HuH-7 (cell line): Measurements from ENCODE around the gene MXI1.
A peak's percentile ranks its signal among the peaks of the same experiment; 100 is the strongest.
"Not testable (repeated sequence)": the region's sequence is repeated elsewhere in the genome, so short reads cannot be mapped to it uniquely, and the experiment has no call there.

Experiments
- DNase-seq: peaks from one replicate; pipeline ENCODE4 v3.0.0; 2011; ENCODE audit warnings: low spot score

MXI1 gene

GRCh38 chr10:110239892-110240291, 32.5 kb downstream of the MXI1 start:
- no peak for DNase-seq

- no peak for DNase-seq
Measured at GRCh38 chr10:110241407-110241806, 34.0 kb downstream of the MXI1 start.

- DNase-seq: no peak
Measured at GRCh38 chr10:110241841-110242240, 34.4 kb downstream of the MXI1 start.

GRCh38 chr10:110242511-110242910, 35.1 kb downstream of the MXI1 start:
- DNase-seq: no peak

- no peak for DNase-seq
Measured at GRCh38 chr10:110244550-110244949, 37.1 kb downstream of the MXI1 start.

GRCh38 chr10:110247833-110248232, 40.4 kb downstream of the MXI1 start:
- not testable (repeated sequence) for DNase-seq

- not testable (repeated sequence) for DNase-seq
Measured at GRCh38 chr10:110249489-110249888, 42.1 kb downstream of the MXI1 start.

GRCh38 chr10:110251392-110251791, 44.0 kb downstream of the MXI1 start:
- not testable (repeated sequence) for DNase-seq

GRCh38 chr10:110252151-110252550, 44.7 kb downstream of the MXI1 start:
- DNase-seq: no peak

- no peak for DNase-seq
Measured at GRCh38 chr10:110254467-110254866, 47.1 kb downstream of the MXI1 start.

- DNase-seq: no peak
Measured at GRCh38 chr10:110258542-110258941, 51.1 kb downstream of the MXI1 start.

- no peak for DNase-seq
Measured at GRCh38 chr10:110259317-110259716, 51.9 kb downstream of the MXI1 start.

- no peak for DNase-seq
Measured at GRCh38 chr10:110260746-110261477, 53.5 kb downstream of the MXI1 start.

- no peak for DNase-seq
Measured at GRCh38 chr10:110263164-110263563, 55.8 kb downstream of the MXI1 start.

GRCh38 chr10:110265573-110266193, 58.3 kb downstream of the MXI1 start:
- no peak for DNase-seq

GRCh38 chr10:110267276-110267675, 59.9 kb downstream of the MXI1 start:
- no peak for DNase-seq

GRCh38 chr10:110268442-110268841, 61.0 kb downstream of the MXI1 start:
- DNase-seq: no peak

- DNase-seq: no peak
Measured at GRCh38 chr10:110268971-110269370, 61.6 kb downstream of the MXI1 start.

- DNase-seq: peak; percentile 51
Measured at GRCh38 chr10:110269374-110270318, 62.2 kb downstream of the MXI1 start.

- not testable (repeated sequence) for DNase-seq
Measured at GRCh38 chr10:110272995-110273394, 65.6 kb downstream of the MXI1 start.

- DNase-seq: peak; percentile 16
Measured at GRCh38 chr10:110273474-110273873, 66.1 kb downstream of the MXI1 start.

GRCh38 chr10:110274072-110274627, 66.7 kb downstream of the MXI1 start:
- DNase-seq: no peak
